Mesendoderm (in vitro differentiated cells): ENCODE measurements around the gene VWA8.
"Not testable (repeated sequence)": the region's sequence is repeated elsewhere in the genome, so short reads cannot be mapped to it uniquely, and the experiment has no call there.

Source experiments
- DNase-seq: peaks from one replicate; pipeline ENCODE4 v3.0.0; 2013
- H2AK5ac ChIP-seq: 2 replicates; pipeline ENCODE4 v1.6.1; 2013; ENCODE audit warnings: low read length, inconsistent platforms
- H2BK120ac ChIP-seq: 2 replicates; pipeline ENCODE4 v1.6.1; 2013; ENCODE audit warnings: low read depth, mild to moderate bottlenecking, low read length, moderate library complexity, mixed read lengths
- H2BK15ac ChIP-seq: replicated peaks from 2 replicates; pipeline ENCODE4 v1.6.1; 2013; ENCODE audit warnings: low read depth, mild to moderate bottlenecking, moderate library complexity
- H2BK5ac ChIP-seq: 2 replicates; pipeline ENCODE4 v1.6.1; 2013; ENCODE audit warnings: low read length, inconsistent platforms
- H3K18ac ChIP-seq: 2 replicates; pipeline ENCODE4 v1.6.1; 2013; ENCODE audit warnings: mild to moderate bottlenecking, low read length, mixed read lengths
- H3K23ac ChIP-seq: one replicate; pipeline ENCODE4 v1.6.1; 2013; ENCODE audit warnings: low read length
- H3K27ac ChIP-seq: 2 replicates; pipeline ENCODE4 v1.5.1; 2013; ENCODE audit warnings: low read depth, mild to moderate bottlenecking, inconsistent platforms, low read length, moderate library complexity
- H3K27me3 ChIP-seq: 2 replicates; pipeline ENCODE4 v1.6.1; 2013; ENCODE audit warnings: low read length, control low read depth, mild to moderate bottlenecking, inconsistent platforms; ENCODE audit not compliant: insufficient read depth, poor library complexity
- H3K36me3 ChIP-seq: 2 replicates; pipeline ENCODE4 v1.6.1; 2013; ENCODE audit warnings: low read length, inconsistent platforms; ENCODE audit not compliant: control insufficient read depth, insufficient read depth
- H3K4ac ChIP-seq: one replicate; pipeline ENCODE4 v1.6.1; 2013; ENCODE audit warnings: low read depth, mild to moderate bottlenecking, low read length, moderate library complexity
- H3K4me1 ChIP-seq: 2 replicates; pipeline ENCODE4 v1.6.1; 2013; ENCODE audit warnings: low read depth, low read length, inconsistent platforms; ENCODE audit not compliant: control insufficient read depth
- H3K4me2 ChIP-seq: 2 replicates; pipeline ENCODE4 v1.6.1; 2013; ENCODE audit warnings: low read length
- H3K4me3 ChIP-seq: 2 replicates; pipeline ENCODE4 v1.5.1; 2013; ENCODE audit warnings: mild to moderate bottlenecking, low read length
- H3K56ac ChIP-seq: one replicate; pipeline ENCODE4 v1.6.1; 2013; ENCODE audit warnings: low read length
- H3K79me1 ChIP-seq: 2 replicates; pipeline ENCODE4 v1.6.1; 2013; ENCODE audit warnings: low read length, inconsistent platforms
- H3K79me2 ChIP-seq: 2 replicates; pipeline ENCODE4 v1.6.1; 2013; ENCODE audit warnings: mild to moderate bottlenecking, low read length; ENCODE audit not compliant: control insufficient read depth, insufficient read depth
- H3K9ac ChIP-seq: 2 replicates; pipeline ENCODE4 v1.6.1; 2013; ENCODE audit warnings: low read length, inconsistent platforms
- H4K5ac ChIP-seq: one replicate; pipeline ENCODE4 v1.6.1; 2013; ENCODE audit warnings: low read length
- H4K8ac ChIP-seq: one replicate; pipeline ENCODE4 v1.6.1; 2013; ENCODE audit warnings: low read depth, mild to moderate bottlenecking, control low read depth, low read length, moderate library complexity
- WGBS: extraction: QIAGEN DNeasy Blood & Tissue Kit; methylation state at CpG from one replicate; pipeline ENCODE4 v1.1.7; 2013; ENCODE audit warnings: low lambda C conversion rate, missing lambda C conversion rate; ENCODE audit not compliant: insufficient coverage; ENCODE audit errors: extremely low coverage; 5-methylcytosine and 5-hydroxymethylcytosine counted together

The VWA8 gene

DNA sequence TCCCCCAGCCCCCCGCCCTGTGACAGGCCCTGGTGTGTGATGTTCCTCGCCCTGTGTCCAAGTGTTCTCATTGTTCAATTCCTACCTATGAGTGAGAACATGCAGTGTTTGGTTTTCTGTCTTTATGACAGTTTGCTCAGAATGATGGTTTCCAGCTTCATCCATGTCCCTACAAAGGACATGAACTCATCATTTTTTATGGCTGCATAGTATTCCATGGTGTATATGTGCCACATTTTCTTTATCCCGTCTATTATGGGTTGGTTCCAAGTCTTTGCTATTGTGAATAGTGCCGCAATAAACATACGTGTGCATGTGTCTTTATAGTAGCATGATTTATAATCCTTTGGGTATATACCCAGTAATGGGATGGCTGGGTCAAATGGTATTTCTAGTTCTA, 343.3 kb downstream of the VWA8 start:
- H4K8ac ChIP-seq, H3K56ac ChIP-seq, H4K5ac ChIP-seq, H3K79me2 ChIP-seq, H3K18ac ChIP-seq, H2BK15ac ChIP-seq, H3K27me3 ChIP-seq, H2BK120ac ChIP-seq, H2BK5ac ChIP-seq, H3K27ac ChIP-seq, DNase-seq, H3K9ac ChIP-seq, H3K4me1 ChIP-seq, H3K79me1 ChIP-seq, H3K23ac ChIP-seq, H2AK5ac ChIP-seq, H3K4me3 ChIP-seq, H3K4ac ChIP-seq, H3K36me3 ChIP-seq, H3K4me2 ChIP-seq: not testable (repeated sequence)
- WGBS: no CpG with 5 or more reads among the region's 5 CpGs

DNA sequence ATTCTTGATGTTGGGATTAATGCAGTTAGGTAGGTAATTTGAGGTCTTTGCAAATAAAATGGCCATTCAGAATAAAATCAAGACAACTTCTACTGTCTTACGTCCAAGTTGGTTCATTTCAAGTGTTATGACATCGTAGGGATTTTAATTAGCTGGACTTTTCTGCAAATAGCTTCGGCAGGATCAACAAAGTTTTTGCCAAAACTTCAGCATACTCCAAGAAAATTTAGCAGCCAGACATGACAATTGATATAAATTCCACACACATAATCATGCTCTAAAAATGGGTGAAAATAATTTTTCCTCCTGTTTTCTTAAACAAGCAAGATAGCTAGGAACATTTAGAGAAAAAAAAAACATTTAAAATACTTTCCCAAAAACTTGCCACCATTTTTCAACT, 344.8 kb downstream of the VWA8 start:
- no CpG with 5 or more reads among the region's 3 CpGs for WGBS
- no peaks in the 10 kb centered on the region for H3K27me3 ChIP-seq
- no peak overlapping the region for H3K4me2 ChIP-seq
- peaks cover 2% of the 10 kb centered on the region for H3K4me1 ChIP-seq
- no peak overlapping the region for H2BK5ac ChIP-seq
- no peak overlapping the region for H3K23ac ChIP-seq
- H3K36me3 ChIP-seq: no peaks in the 10 kb centered on the region
- no peak overlapping the region for H4K8ac ChIP-seq
- no peak overlapping the region for H3K56ac ChIP-seq
- no peak overlapping the region for H3K4ac ChIP-seq
- no peaks in the 10 kb centered on the region for H3K79me2 ChIP-seq
- H3K9ac ChIP-seq: no peak overlapping the region
- H2BK15ac ChIP-seq: no peak overlapping the region
- H3K79me1 ChIP-seq: no peaks in the 10 kb centered on the region
- H3K18ac ChIP-seq: no peak overlapping the region
- no peak overlapping the region for H3K27ac ChIP-seq
- DNase-seq: no peak
- no peak overlapping the region for H2BK120ac ChIP-seq
- no peak overlapping the region for H3K4me3 ChIP-seq
- no peak overlapping the region for H4K5ac ChIP-seq
- H2AK5ac ChIP-seq: no peak overlapping the region

DNA sequence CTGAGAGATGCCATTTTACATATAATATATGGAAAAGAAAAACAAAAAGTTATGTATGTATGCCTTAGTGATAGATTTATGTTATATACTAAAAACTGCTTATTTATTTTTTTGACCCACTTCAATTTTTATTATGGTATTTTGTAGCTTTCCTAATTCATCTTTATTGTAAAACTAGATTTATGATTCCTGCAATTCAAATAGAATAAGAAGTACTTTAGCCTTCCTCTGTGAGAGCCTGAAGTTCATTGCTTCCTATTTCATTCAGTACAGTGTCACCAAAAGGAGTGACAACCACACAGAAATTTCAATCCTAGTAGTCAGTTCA, 345.4 kb downstream of the VWA8 start:
- Histone ChIP-seq H3K4ac (no peak overlapping the region), H3K79me1 (no peaks in the 10 kb centered on the region), H3K9ac (no peak overlapping the region), H3K79me2 (no peaks in the 10 kb centered on the region), H2BK15ac (no peak overlapping the region), H3K4me1 (peaks cover 2% of the 10 kb centered on the region), H2AK5ac (no peak overlapping the region), H2BK5ac (no peak overlapping the region), H4K5ac (no peak overlapping the region), H2BK120ac (no peak overlapping the region), H3K4me2 (no peak overlapping the region), H3K27me3 (no peaks in the 10 kb centered on the region), H3K23ac (no peak overlapping the region), H4K8ac (no peak overlapping the region), H3K18ac (no peak overlapping the region), H3K56ac (no peak overlapping the region), H3K36me3 (no peaks in the 10 kb centered on the region), H3K27ac (no peak overlapping the region), H3K4me3 (no peak overlapping the region)
- DNase-seq: no peak

DNA sequence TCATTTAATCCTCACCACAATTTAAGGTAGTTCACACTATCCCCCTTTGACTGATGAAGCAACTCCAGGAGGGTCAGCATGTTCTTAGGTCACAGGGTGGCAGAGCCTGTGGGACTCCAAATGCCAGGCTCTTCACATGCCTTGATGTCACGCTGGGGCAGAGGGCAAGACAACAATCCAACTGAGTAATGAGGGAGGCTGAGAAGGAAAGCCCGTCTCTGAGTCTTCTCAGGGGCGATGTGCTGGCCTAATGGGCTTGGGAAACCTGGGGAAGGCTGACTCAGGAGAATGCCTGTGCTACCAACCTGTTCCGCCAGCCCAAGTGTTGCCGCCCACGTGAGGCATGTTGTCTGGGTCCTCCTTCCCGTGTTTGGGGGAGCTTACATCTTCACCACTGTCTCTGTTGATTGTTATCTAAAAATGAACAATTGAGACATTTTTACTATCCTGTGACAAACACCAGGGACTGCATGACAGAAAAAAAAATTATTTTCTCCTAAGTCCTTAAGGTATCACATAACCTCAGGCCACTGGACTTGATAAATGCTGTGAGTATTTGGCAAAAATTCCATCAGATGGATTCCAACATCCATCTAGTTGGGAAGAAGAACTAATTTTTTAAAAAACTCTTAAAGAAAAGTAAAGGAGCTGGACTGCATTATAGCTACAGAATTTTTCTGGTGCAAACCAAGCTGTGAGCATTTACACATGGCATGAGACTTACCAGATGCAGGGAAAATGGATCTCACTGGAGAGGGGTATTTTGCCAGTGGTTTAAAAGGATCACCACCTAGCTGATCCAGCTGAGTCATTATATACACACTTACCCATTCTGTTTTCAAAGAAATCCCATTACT, 346.0 kb downstream of the VWA8 start:
- H3K27ac ChIP-seq: no peak overlapping the region
- no peak overlapping the region for H3K56ac ChIP-seq

DNA sequence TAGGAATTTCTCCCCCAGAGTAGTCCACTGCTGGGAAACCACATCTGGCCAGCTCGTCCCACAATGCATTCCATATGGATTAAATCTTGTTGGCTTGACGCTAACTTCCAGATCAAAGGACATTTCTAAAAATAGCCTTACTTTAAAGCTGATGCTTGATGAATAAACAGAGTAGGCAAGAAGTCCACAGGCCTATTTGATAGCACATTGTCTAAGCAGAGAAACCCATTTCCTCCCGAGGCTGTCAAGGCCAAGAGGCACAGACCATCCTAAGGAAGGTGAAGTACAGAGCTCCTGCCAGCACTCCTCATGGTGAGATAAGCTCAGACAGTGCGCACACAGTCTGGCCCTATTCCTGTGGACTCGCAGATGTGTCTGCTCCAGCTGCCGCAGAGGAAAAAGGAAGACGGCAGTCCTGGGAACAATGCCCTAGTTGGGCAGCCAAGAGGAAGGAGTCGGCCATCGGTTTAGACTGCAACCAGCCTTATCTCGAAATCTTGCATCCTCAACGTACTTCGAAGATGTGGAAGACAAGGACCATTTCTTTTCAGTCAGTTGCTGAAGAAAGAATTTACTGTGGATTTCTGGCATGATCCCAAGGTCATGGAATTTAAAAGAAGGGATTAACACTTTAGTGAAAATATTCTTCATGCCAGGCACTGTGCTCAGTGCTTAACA, 346.8 kb downstream of the VWA8 start:
- Histone ChIP-seq H2AK5ac (no peak overlapping the region), H3K4me2 (no peak overlapping the region), H3K23ac (no peak overlapping the region), H2BK5ac (no peak overlapping the region), H4K5ac (no peak overlapping the region), H3K4ac (no peak overlapping the region), H3K79me1 (no peaks in the 10 kb centered on the region), H3K18ac (no peak overlapping the region), H4K8ac (no peak overlapping the region), H3K4me1 (peaks cover 2% of the 10 kb centered on the region), H3K79me2 (no peaks in the 10 kb centered on the region), H2BK15ac (no peak overlapping the region), H3K9ac (no peak overlapping the region), H3K56ac (no peak overlapping the region), H3K27ac (no peak overlapping the region), H3K36me3 (no peaks in the 10 kb centered on the region), H2BK120ac (no peak overlapping the region), H3K27me3 (no peaks in the 10 kb centered on the region), H3K4me3 (no peak overlapping the region)
- no CpG with 5 or more reads among the region's 12 CpGs for WGBS
- peak; percentile 29 for DNase-seq

More for the DNA sequence above, 346.0 kb downstream of the VWA8 start:
- no peak overlapping the region for H3K4me3 ChIP-seq
- no peaks in the 10 kb centered on the region for H3K27me3 ChIP-seq
- H2BK120ac ChIP-seq: no peak overlapping the region
- no peak overlapping the region for H3K4ac ChIP-seq
- H2AK5ac ChIP-seq: no peak overlapping the region
- no peak overlapping the region for H3K4me2 ChIP-seq
- H3K79me1 ChIP-seq: no peaks in the 10 kb centered on the region
- no peak overlapping the region for H3K23ac ChIP-seq
- DNase-seq: peak; percentile 50
- H2BK5ac ChIP-seq: no peak overlapping the region
- no CpG with 5 or more reads among the region's 7 CpGs for whole genome bisulfite sequencing
- H4K5ac ChIP-seq: no peak overlapping the region
- no peak overlapping the region for H4K8ac ChIP-seq
- H3K9ac ChIP-seq: no peak overlapping the region
- H3K36me3 ChIP-seq: no peaks in the 10 kb centered on the region
- no peak overlapping the region for H2BK15ac ChIP-seq
- H3K4me1 ChIP-seq: peaks cover 2% of the 10 kb centered on the region
- no peak overlapping the region for H3K18ac ChIP-seq
- no peaks in the 10 kb centered on the region for H3K79me2 ChIP-seq
